GM18502 (cell line): ENCODE measurements around the gene SUPT20HL1.
"Not testable (repeated sequence)": the region's sequence is repeated elsewhere in the genome, so short reads cannot be mapped to it uniquely, and the experiment has no call there.

Experiments used
- ATAC-seq: cut with Tn5 transposase; IDR thresholded peaks from one replicate; pipeline ENCODE4 v1.9.1; 2021; ENCODE audit warnings: mild to moderate bottlenecking; ENCODE audit not compliant: unreplicated experiment, poor library complexity

The SUPT20HL1 gene

GRCh38 chrX:24360272-24360671, at the start of gene SUPT20HL1:
Gene SUPT20HL1 (plus strand): TSS chrX:24360639. CDS start chrX:24362761, 2,122 bp downstream.
- ATAC-seq, result no peak

GRCh38 chrX:24310916-24311315, 49.5 kb upstream of the SUPT20HL1 start:
- ATAC-seq, result not testable (repeated sequence)

GRCh38 chrX:24311507-24312248, 48.8 kb upstream of the SUPT20HL1 start:
- not testable (repeated sequence) for ATAC-seq

GRCh38 chrX:24312249-24312607, 48.2 kb upstream of the SUPT20HL1 start:
- ATAC-seq, result not testable (repeated sequence)

GRCh38 chrX:24314019-24314635, 46.3 kb upstream of the SUPT20HL1 start, which contains the start of gene SUPT20HL2:
Gene SUPT20HL2 (minus strand): TSS chrX:24314069. CDS start chrX:24313315, 754 bp downstream.
- ATAC-seq, result no peak

GRCh38 chrX:24316111-24316510, 44.3 kb upstream of the SUPT20HL1 start:
- no peak for ATAC-seq

- no peak for ATAC-seq
Measured at GRCh38 chrX:24317567-24317966, 42.9 kb upstream of the SUPT20HL1 start.

- no peak for ATAC-seq
Measured at GRCh38 chrX:24321741-24322395, 38.6 kb upstream of the SUPT20HL1 start.

- ATAC-seq, result no peak
Measured at GRCh38 chrX:24325231-24325630, 35.2 kb upstream of the SUPT20HL1 start.

GRCh38 chrX:24332878-24333277, 27.6 kb upstream of the SUPT20HL1 start:
- no peak for ATAC-seq

- ATAC-seq, result no peak
Measured at GRCh38 chrX:24333371-24333770, 27.1 kb upstream of the SUPT20HL1 start.

- ATAC-seq, result no peak
Measured at GRCh38 chrX:24334461-24334860, 26.0 kb upstream of the SUPT20HL1 start.

GRCh38 chrX:24335871-24336270, 24.6 kb upstream of the SUPT20HL1 start:
- ATAC-seq, result no peak

GRCh38 chrX:24339911-24340310, 20.5 kb upstream of the SUPT20HL1 start:
- ATAC-seq, result no peak

GRCh38 chrX:24340501-24340900, 19.9 kb upstream of the SUPT20HL1 start:
- no peak for ATAC-seq

GRCh38 chrX:24341795-24342194, 18.6 kb upstream of the SUPT20HL1 start:
- ATAC-seq, result no peak

GRCh38 chrX:24343719-24344118, 16.7 kb upstream of the SUPT20HL1 start:
- peak; percentile 93 for ATAC-seq

GRCh38 chrX:24347881-24348280, 12.6 kb upstream of the SUPT20HL1 start:
- ATAC-seq, result no peak

GRCh38 chrX:24350217-24350616, 10.2 kb upstream of the SUPT20HL1 start:
- ATAC-seq, result no peak

- ATAC-seq, result no peak
Measured at GRCh38 chrX:24355095-24355494, 5.3 kb upstream of the SUPT20HL1 start.

- no peak for ATAC-seq
Measured at GRCh38 chrX:24357106-24357505, 3.3 kb upstream of the SUPT20HL1 start.
